COLO829 (cell line): ENCODE measurements around the gene XYLT1.

ENCODE experiments used
- DNase-seq: peaks from one replicate; pipeline ENCODE4 v3.0.0; 2012; ENCODE audit warnings: low spot score

The XYLT1 gene

DNA sequence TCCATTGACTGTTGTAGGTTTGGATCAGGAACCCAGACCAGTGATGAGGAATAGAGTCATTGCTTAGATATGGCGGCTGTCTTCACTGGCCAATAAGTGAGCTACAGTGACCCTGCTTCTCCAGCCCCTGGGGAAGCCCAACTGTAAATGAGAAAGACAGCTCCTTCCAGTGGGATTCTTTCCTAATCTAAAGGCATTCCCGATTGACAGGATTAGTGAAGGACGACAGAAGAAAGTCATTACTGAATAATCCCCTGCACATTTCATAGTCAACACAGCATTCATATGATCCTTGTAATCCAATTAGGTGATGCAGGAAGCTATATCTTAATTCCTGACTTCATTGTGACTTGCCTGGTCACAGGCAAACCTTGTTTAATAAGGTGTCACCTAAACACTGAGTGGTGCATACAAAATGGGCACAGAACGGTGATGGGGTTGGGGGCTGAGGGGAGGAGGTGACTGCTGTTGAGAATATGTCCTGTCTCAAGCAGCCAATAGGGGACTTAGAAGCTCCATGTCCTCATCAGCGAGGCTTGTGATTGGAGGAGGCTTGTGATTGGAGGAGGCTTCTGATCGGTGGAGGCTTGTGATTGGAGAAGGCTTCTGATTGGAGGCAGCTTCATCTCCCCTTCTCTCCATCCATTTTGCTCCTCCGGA is 242.6 kb downstream of the XYLT1 start:
- no peak for DNase-seq

DNA sequence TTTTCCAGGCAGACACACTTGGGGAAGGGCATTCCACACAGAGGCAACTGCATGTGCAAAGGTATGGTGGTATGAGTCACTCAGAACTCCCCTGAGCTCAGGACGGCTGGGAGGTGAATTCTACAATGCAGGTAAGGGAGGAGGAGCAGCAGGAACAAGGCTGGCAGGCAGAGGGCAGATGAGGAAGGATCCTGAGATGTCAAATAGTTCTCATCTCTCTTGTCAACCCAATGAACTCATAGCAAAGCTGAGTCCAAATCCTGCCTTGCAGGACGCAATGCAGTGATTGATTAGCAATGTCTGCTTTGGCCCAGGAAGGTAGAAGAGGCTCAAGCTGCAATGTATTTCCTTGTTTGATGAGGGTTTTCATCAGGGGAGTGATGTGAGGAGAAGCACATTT is 243.5 kb downstream of the XYLT1 start:
- DNase-seq: no peak

DNA sequence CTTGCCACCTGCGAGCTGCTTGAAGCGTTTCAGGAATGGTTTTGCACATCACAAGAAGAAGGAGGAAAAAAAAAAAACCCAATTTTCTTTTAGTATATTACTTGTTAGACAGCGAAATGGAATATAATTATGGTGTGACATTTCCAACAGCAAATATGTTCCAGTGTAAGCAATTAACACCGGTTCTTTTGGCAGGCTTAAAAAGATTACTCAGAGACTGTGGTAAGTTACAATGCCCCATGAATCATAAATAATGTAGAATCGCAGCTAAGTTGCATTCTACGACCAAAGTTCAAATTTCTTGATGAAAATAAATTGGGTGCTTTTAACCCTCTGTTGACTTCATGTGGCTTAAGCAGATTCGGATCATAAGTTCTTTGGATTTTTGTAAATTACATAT is 245.2 kb downstream of the XYLT1 start:
- DNase-seq: no peak

DNA sequence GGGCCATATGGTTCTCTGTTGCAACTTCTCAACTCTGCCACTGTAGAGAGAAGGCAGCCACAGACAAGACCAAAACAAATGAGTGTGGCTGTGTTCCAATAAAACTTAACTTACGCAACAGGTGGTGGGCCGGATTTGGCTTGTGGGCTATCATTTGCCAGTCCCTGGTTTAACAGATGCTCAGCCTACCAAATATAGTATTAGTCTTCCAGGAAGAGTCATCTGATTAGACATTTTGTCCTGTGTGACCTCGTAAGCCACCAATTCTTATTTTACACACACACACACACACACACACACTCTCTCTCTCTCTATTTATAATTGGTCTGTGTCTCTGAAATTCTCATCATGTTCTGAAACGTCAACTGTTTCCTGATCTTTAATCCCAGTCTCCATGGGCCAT is 245.9 kb downstream of the XYLT1 start:
- no peak for DNase-seq

DNA sequence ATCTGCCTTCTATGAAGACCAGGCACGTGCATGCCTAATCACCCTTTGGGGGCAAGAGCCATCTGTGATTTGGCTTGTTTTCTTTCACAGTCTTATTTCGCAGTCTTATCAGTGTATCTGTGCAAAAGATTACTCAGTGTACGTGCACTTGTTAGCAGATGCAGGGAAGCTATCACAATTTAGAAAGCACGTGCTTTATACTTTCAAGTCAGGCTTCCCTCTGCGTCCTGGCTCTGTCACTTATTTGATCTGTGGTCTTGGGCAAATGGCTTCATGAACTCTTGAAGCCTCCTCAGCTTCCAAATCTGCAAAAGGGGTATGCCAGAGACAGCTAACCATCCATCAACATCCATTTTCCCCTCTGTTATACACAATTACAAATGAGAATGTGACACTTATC is 246.4 kb downstream of the XYLT1 start:
- no peak for DNase-seq

DNA sequence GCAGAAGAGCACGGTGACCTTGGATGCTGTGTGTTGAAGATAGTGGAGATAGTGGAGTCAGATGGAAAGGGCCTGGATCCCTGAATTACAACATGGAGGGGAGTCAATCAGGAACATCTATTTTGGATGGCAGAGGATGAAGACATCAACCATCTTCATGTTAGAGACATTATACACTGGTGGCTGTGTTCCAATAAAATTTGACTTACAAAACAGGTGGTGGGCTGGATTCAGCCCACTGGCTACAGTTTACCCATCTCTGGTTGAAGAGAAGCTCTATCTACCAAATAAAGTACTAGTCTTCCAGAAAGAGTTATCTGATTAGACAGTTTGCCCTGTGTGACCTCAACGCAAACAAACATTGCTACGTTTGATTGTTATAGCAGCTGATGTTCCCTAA is 247.2 kb downstream of the XYLT1 start:
- DNase-seq: no peak

DNA sequence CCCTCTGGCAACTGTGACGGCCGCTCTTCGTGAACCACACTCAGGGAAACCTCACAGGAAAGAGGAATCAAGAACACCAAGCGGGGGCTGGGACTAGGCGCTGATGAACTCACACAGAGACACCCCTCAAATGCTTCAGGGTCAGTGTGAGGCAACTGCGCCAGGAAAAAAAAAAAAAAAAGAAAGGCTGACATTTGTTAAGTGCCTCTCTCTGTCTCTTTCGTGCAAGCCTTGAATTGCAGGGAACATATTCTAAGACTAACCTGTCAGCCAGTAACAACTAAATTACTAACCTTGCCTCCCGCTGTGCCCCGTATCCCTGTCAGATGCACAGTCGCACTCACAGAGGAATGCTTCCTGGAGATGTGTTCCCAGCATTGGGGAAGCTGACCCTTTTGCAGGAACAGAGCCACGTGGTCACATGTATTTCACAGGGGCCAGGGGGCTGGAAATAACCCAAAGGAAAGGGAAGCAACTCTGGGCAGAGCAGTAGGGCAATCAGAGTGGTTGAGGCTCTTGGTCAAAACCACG is 247.8 kb downstream of the XYLT1 start:
- DNase-seq: no peak

DNA sequence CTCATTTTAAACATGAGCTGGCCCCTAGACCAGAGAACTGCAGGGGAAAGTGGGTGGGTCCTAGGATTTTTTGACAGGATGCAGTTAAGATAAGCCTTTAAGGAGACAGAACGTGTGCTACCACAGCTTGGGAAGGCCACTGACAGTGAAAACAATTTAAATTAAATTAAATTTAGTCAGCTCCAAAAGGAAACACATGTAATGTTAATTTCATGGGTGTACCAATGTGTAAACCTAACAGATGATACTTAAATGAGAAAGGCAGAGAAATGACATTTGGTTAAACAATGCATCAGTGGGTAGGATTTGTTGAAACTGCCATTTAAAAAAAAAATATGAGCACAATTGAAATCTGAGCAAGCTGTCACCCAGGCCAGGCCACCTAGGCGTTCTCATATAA is 250.8 kb downstream of the XYLT1 start:
- DNase-seq: no peak

DNA sequence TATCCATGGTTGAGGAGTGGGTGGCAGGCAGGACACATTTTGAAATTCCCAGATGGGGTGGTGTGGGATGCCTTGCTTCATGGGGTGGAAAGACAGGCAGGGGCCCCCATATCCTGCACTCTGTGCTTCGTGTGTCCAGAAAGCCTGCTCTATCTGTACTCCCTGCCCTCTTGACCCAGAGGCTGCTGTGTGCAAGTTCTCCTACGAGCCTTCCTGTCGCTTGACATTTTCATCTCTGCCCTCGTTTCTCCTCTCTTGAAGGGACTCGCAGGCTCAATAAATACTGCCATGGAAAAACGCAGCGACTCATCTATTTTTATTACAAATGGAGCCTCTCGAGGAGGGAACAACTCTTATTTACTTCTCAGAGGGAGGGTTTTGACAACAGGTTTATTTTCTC is 254.8 kb downstream of the XYLT1 start:
- no peak for DNase-seq

DNA sequence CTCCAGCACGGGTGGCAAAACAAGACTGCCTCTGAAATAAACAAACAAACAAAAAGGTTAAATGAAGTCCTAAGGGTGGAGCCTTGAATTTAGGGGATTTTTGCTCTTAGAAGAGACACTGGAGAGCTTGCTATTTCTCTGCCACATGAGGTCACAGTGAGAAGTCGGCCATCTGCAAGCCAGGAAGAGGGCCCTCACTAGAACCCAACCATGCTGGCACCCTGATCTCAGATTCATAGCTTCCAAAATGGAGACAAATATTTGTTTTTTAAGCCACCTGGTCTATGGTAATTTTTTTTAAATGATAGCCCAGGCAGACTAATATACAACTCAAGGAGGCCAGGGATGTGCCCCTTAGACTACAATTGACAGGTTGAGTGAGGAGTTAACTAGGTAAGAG is 255.5 kb downstream of the XYLT1 start:
- no peak for DNase-seq

DNA sequence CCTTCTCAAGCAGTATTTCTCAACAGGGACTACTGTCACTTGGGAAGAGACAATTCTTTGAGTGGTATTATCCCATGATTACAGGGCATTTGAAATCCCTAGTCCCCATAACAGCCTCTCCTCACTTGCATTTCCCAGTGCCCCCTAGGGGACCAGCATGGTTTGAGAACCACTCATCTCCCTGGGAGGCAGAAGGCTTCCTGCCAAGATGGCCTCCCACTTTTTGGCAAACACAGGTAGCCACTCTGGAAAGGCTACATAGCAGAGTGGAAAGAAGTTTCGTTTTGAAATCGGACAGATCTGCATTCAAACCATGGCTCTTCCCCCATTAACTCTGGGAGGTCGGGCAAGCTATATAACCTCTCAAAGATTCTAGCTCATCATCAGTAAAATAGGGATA is 256.8 kb downstream of the XYLT1 start:
- DNase-seq: no peak

DNA sequence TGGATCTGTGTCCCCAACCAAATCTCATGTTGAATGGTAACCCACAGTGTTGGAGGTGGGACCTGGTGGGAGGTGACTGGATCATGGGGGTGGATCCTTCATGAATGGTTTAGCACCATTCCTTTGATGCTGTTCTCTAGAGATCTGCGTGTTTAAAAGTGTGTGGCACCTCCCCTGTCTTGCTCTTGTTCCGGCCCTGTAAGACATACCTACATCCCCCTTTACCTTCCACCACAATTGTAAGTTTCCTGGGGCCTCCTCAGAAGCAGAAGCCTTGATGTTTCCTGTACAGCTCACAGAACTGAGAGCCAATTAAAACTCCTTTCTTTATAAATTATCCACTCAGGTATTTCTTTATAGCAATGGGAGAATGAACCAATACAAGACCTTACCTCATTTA is 257.7 kb downstream of the XYLT1 start:
- DNase-seq: no peak

DNA sequence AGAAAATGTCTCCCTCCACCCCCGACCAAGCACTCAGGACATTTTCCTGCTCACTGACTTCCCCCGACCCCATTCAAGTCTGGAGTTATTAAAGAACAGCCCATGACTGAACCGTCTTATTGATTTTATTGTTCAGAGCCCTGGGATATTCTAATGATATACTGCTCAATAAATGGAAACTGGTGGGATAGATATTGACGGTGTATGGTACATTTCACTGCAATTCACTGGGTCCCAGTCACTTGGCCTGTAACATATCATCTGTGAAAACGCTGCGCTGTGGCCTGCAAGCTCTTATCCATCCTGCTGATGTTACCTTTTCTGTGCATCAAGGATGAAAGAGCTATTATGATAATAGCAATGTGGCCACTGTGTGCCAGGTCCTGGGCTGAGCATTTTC is 258.2 kb downstream of the XYLT1 start:
- no peak for DNase-seq

DNA sequence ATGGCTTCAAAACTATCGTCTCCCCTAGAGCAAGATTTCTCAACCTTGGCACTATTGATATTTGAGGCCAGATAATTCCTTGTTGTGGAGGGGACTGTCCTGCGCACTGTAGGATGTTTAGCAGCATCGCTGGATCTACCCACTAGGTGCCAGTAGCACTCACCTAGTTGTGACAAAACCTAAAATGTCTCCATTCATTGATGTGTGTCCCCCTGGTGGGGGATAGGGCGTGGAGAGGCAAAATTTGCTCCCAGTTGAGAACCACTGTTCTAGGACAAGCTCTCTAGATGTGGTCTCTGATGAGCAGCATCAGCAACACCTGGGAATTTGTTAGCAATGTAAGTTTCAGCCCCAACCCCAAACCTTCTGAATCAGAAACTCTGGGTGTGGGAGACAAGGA is 259.0 kb downstream of the XYLT1 start:
- no peak for DNase-seq

DNA sequence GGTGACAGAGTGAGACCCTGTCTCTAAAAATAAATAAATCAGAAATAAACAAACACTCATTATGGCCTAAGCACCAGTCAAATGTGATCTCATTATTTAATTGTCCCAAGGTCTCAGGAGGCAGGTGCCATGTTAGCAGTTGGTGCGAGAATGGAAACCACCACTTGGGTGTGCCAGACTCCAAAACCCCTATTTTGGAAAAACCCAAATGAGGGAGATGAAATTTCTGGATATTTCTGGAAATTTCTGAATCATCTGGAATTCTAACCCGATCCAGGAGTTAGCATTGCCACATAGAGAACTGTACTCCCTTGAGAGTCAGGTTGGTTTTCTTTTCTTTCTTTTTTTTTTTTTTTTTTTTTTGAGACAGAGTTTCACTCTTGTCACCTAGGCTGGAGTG is 264.0 kb downstream of the XYLT1 start:
- DNase-seq: no peak

DNA sequence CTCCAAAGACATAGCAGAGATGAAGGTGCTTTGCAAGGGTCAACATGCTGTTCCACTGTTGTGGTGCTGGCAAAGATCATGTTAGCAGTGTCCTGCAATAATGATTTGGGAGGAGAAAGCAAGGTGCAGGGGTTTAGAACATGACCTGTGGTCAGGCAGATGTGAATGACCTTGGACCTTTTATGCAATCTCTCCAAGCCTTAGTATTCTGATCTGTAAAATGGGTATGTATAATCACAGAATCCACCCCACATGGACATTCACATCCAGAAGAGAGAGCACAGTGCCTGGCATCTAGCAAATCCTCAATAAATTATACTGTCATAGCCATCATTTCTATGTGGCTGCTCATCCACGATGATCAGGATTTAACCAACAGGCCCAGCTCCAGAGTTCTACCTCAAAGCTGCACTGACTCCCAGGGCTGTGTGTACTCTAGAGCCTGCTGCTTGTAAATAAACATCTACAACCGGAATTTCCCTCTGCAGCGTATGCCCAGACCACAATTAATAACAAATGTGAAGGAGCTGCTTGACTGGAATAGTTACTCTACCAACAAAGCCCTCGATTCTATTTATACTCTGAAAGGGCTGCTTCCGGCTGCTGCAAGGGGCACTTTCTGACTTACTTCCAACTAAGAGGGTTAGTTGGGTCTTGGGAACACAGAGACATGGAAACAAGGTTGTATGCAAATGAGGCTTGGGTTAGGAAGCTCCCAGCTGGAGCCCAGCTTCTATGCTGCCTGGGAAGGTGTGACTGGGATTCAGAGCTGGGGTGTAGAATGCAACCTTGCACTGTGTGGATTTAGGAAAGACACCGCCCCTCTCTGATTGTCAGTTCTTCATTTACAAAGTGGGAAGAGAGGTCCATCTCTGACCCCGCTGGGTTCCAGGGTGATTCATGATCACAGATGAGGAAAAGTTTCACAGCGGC is 265.2 kb downstream of the XYLT1 start:
- DNase-seq: no peak

DNA sequence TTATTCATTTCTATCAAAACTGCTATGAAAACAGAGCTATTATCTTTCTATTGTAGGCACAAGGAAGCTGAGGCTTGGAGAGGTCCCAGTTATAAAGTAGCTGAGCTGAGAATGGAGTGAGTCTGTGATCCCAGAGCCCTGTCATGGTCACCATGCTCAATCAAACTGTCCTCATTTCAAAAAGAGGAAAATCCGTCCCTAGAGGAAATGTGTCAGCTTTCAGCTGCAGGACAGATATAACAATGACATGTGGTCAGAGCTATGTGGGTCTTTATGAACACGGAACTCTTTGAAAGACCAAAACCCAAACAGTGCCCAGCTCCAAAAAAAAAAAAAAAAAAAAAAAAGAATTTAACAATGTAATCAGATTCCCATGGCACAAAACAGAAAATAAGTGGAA is 266.1 kb downstream of the XYLT1 start:
- DNase-seq: no peak

DNA sequence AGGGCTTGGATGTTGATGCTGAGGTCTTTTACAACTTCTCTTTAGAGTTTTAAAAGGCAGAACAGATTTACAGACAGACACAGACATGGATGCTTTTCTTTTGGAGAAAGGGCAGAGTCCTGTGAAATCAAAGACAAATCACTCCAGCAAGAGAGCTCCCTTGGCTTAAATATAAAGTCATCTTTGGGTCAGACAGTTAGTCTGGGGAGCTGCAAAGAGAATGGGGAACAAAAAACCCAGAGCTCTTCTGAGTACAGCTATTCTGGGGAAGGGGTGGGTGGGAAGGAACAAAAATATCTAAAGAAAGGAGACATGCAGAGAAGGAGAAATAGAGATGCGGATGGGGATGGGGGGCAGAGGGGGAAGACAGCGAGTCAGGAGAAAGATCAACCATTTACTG is 266.6 kb downstream of the XYLT1 start:
- no peak for DNase-seq

DNA sequence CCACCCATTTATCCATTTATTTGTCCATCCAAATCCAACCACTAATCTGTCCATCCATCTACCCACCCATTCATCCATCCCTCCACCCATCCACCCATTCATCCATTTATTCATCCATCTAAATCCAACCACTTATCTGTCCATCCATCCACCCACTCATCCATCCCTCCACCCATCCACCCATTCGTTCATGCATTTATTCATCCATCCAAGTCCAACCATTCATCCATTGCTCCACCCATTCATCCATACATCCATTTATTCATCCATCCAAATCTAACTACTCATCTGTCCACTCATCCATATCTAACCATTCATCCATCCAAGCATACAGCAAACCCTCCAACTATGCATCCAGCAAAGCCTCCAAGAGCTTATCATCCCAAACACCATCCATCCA is 267.3 kb downstream of the XYLT1 start:
- DNase-seq: no peak

DNA sequence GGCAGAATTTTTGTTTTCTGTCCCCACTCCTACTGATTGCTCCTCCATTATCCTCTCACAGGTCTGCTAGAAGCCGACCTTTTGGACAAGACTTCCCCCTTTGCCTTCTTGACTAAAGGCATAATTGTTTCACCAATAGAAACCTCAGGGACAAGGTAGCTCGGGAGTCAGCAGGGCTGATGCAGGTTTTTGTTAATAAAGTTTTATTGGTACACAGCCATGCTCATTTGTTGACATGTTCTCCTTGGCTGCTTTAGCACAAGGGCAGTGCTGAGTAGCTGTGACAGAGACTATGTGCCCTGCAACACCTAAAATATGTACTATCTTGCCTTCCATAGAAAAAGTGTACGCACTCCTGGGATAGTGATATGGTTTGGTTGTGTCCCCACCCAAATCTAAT is 271.6 kb downstream of the XYLT1 start:
- no peak for DNase-seq

DNA sequence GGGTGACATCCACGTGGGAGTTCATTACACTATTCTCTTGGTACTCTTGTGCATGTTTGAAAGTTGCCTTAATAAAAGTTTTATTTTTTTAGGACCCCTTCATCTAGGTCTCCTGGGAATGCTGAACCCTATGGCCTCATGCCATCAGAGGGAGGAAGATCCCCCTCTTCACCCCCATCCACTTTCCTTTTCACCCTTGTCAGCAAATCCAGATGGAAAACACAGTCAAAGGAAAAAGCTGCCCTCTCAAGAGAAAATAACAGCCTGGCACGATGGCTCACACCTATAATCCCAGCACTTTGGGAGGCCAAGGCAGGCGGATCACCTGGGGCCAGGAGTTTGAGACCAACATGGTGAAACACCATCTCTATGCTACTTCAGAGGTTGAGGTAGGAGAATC is 274.2 kb downstream of the XYLT1 start:
- DNase-seq: no peak

DNA sequence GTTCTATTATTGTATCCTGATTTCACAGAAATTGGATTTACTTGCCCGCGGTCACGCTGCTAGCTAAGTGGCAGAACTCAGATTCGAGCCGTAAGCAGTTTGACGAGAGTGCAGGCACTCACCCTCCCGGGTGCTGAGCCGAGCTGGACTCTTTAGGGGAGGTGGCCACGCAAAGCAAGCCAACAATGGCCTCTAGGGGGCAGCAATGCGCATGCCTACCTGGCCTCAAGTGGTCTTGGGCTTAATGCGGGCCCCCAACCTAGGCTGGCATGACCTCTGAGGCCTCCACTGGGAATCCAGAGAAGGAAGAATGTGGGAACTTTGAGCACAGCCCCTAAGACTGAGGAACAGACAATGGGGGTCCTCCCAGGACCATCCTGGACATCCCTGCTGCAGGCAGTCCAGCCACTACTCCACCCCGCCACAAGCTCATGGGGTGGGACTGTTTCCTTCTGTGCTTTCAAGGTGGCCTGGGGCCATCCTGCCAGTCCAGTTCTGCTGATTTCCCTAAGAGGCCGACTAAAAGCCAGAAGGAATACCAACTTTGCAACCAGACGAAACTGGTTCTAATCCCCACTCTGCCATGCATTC is 276.5 kb downstream of the XYLT1 start:
- DNase-seq: no peak

DNA sequence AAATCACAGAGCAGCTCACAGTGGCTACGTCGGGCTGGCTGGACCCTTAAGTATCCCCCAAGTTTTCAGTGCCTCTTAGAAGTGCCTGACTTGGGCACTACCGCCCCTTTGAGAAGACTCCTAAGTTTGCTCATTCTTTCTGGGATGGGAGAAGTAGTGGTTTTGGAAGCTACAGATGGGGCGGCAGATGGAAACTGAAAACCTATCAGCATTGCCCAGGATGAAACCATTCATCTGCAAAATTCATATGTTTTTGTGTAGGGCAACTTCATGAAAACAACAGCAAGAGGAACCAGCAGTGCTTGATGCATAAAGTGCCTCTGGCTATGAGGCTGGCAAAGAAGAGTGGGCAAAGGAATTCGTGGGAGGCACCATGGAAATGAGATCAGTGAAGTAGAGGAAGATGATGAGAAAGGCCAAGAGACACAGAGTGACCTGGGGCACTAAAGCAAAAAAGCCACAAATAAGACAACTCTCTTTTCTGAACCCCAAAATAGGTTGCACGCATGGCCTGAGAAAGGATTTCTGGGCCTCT is 277.1 kb downstream of the XYLT1 start:
- no peak for DNase-seq
